ENCODE measurements around the gene TRMT6. TPM values are rescaled to one million over a fixed set of nuclear protein-coding genes. Genes with fewer than 3 reads are reported as not detected.

The TRMT6 gene
- total and polyA plus RNA-seq, 2 donors (not counting 1 experiment from before 2014, with no cell fraction given), result 7.8 to 12.5 TPM

GRCh38 chr20:5890773-5891441 is 59.4 kb downstream of the TRMT6 start:
- H3K36me3 ChIP-seq (ENCODE audit: control insufficient read depth, insufficient read depth, low read length), result no peaks in the 10 kb centered on the region
- no peak overlapping the region for H3K4me2 ChIP-seq (ENCODE audit: extremely low read depth, insufficient read depth, low read length)
- no peaks in the 10 kb centered on the region for H3K79me2 ChIP-seq (ENCODE audit: control insufficient read depth, insufficient read depth, low read length)
- TF ChIP-seq CTCF (conservative IDR thresholded peaks at IDR 0.05 in 1 of 2, IDR thresholded peaks at IDR 0.05 in 1 of 2; ENCODE audit: low read depth in 1 of 2, low read length in 2 of 2) (no peak), EZH2 (IDR thresholded peaks at IDR 0.05; ENCODE audit: low read length, missing control alignments) (no peak)
- no peak for DNase-seq (ENCODE audit: low read depth in 2 of 2)
- H3K9me3 ChIP-seq (ENCODE audit: control insufficient read depth, insufficient read depth, low read depth, low read length), result no peaks in the 10 kb centered on the region
- no peaks in the 10 kb centered on the region for H4K20me1 ChIP-seq (ENCODE audit: control insufficient read depth, extremely low read depth, insufficient read depth, low read length)
- H3K27me3 ChIP-seq (ENCODE audit: control insufficient read depth, insufficient read depth, low read length), result peaks cover 4% of the 10 kb centered on the region
- H3K4me3 ChIP-seq (replicated peaks in 1 of 4; ENCODE audit: control extremely low read depth in 1 of 4, insufficient read depth in 1 of 4, low read depth in 3 of 4, low read length in 4 of 4), result no peak overlapping the region
- no peak overlapping the region for H3K9ac ChIP-seq (ENCODE audit: insufficient read depth, low read length)
- no peaks in the 10 kb centered on the region for H3K4me1 ChIP-seq (ENCODE audit: control insufficient read depth, extremely low read depth, insufficient read depth, low read length)
- H2AFZ ChIP-seq (ENCODE audit: low read length), result no peak overlapping the region
- no peak overlapping the region for H3K27ac ChIP-seq (ENCODE audit: insufficient read depth, low read length)

GRCh38 chr20:5888041-5888440 is 62.3 kb downstream of the TRMT6 start:
- H3K27ac ChIP-seq (ENCODE audit: insufficient read depth, low read length), result no peak overlapping the region
- DNase-seq (ENCODE audit: low read depth in 2 of 2), result peak in 1 of 2 donors; percentile 47
- H3K36me3 ChIP-seq (ENCODE audit: control insufficient read depth, insufficient read depth, low read length), result no peaks in the 10 kb centered on the region
- H3K9ac ChIP-seq (ENCODE audit: insufficient read depth, low read length), result no peak overlapping the region
- H3K4me3 ChIP-seq (replicated peaks in 1 of 4; ENCODE audit: control extremely low read depth in 1 of 4, insufficient read depth in 1 of 4, low read depth in 3 of 4, low read length in 4 of 4), result no peak overlapping the region
- H4K20me1 ChIP-seq (ENCODE audit: control insufficient read depth, extremely low read depth, insufficient read depth, low read length), result no peaks in the 10 kb centered on the region
- peaks cover 4% of the 10 kb centered on the region for H3K27me3 ChIP-seq (ENCODE audit: control insufficient read depth, insufficient read depth, low read length)
- H2AFZ ChIP-seq (ENCODE audit: low read length), result no peak overlapping the region
- no peaks in the 10 kb centered on the region for H3K4me1 ChIP-seq (ENCODE audit: control insufficient read depth, extremely low read depth, insufficient read depth, low read length)
- no peak overlapping the region for H3K4me2 ChIP-seq (ENCODE audit: extremely low read depth, insufficient read depth, low read length)
- H3K9me3 ChIP-seq (ENCODE audit: control insufficient read depth, insufficient read depth, low read depth, low read length), result no peaks in the 10 kb centered on the region
- H3K79me2 ChIP-seq (ENCODE audit: control insufficient read depth, insufficient read depth, low read length), result no peaks in the 10 kb centered on the region
- TF ChIP-seq EZH2 (IDR thresholded peaks at IDR 0.05; ENCODE audit: low read length, missing control alignments) (no peak), CTCF (conservative IDR thresholded peaks at IDR 0.05 in 1 of 2, IDR thresholded peaks at IDR 0.05 in 1 of 2; ENCODE audit: low read depth in 1 of 2, low read length in 2 of 2) (no peak)

GRCh38 chr20:5887386-5887785 is 62.9 kb downstream of the TRMT6 start:
- Histone ChIP-seq H2AFZ (ENCODE audit: low read length) (no peak overlapping the region), H4K20me1 (ENCODE audit: control insufficient read depth, extremely low read depth, insufficient read depth, low read length) (no peaks in the 10 kb centered on the region), H3K27ac (ENCODE audit: insufficient read depth, low read length) (no peak overlapping the region), H3K79me2 (ENCODE audit: control insufficient read depth, insufficient read depth, low read length) (no peaks in the 10 kb centered on the region), H3K4me1 (ENCODE audit: control insufficient read depth, extremely low read depth, insufficient read depth, low read length) (no peaks in the 10 kb centered on the region), H3K27me3 (ENCODE audit: control insufficient read depth, insufficient read depth, low read length) (peaks cover under 1% of the 10 kb centered on the region), H3K9me3 (ENCODE audit: control insufficient read depth, insufficient read depth, low read depth, low read length) (no peaks in the 10 kb centered on the region), H3K4me3 (replicated peaks in 1 of 4; ENCODE audit: control extremely low read depth in 1 of 4, insufficient read depth in 1 of 4, low read depth in 3 of 4, low read length in 4 of 4) (no peak overlapping the region), H3K4me2 (ENCODE audit: extremely low read depth, insufficient read depth, low read length) (no peak overlapping the region), H3K9ac (ENCODE audit: insufficient read depth, low read length) (no peak overlapping the region), H3K36me3 (ENCODE audit: control insufficient read depth, insufficient read depth, low read length) (no peaks in the 10 kb centered on the region)
- TF ChIP-seq CTCF (conservative IDR thresholded peaks at IDR 0.05 in 1 of 2, IDR thresholded peaks at IDR 0.05 in 1 of 2; ENCODE audit: low read depth in 1 of 2, low read length in 2 of 2) (no peak), EZH2 (IDR thresholded peaks at IDR 0.05; ENCODE audit: low read length, missing control alignments) (no peak)
- no peak for DNase-seq (ENCODE audit: low read depth in 2 of 2)

Other genes with a start within 250 kb of the TRMT6 start
- gene SHLD1, start 200.1 kb downstream of the TRMT6 start, total RNA-seq, result 2.6 and 3.3 TPM in 2 replicates
- 4.2 TPM in 2 replicates for gene SHLD1, start 200.1 kb downstream of the TRMT6 start, polyA plus RNA-seq
- under 0.01 TPM in 1 of 2 replicates, not detected in the other for gene CHGB, start 39.0 kb downstream of the TRMT6 start, total RNA-seq
- 0.09 and 0.12 TPM in 2 replicates for gene CHGB, start 39.0 kb downstream of the TRMT6 start, polyA plus RNA-seq
- gene MCM8, start 119 bp upstream of the TRMT6 start, total RNA-seq, result 3.1 and 5.4 TPM in 2 replicates
- 4.8 and 8.8 TPM in 2 replicates for gene MCM8, start 119 bp upstream of the TRMT6 start, polyA plus RNA-seq
- 30.2 and 30.8 TPM in 2 replicates for gene CRLS1, start 55.6 kb upstream of the TRMT6 start, total RNA-seq
- 43.4 and 54.3 TPM in 2 replicates for gene CRLS1, start 55.6 kb upstream of the TRMT6 start, polyA plus RNA-seq
- gene LRRN4, start 103.5 kb upstream of the TRMT6 start, total RNA-seq, result under 0.01 TPM in 1 of 2 replicates, not detected in the other
- 0.07 TPM in 1 of 2 replicates, not detected in the other for gene LRRN4, start 103.5 kb upstream of the TRMT6 start, polyA plus RNA-seq
- 3.3 and 6.8 TPM in 2 replicates for gene FERMT1, start 172.5 kb upstream of the TRMT6 start, total RNA-seq
- 4.6 and 8.1 TPM in 2 replicates for gene FERMT1, start 172.5 kb upstream of the TRMT6 start, polyA plus RNA-seq

Measured in fibroblast of lung (primary cell).